Astrocyte (in vitro differentiated cells and primary cell): ENCODE measurements around the gene TNRC6C. TPM values are rescaled to one million over a fixed set of nuclear protein-coding genes. Genes with fewer than 3 reads are reported as not detected.

Source experiments
- DNase-seq: peaks from one replicate; pipeline ENCODE4 v3.0.0-alpha.2; 2010; ENCODE audit warnings: low read depth
- FAIRE-seq: peaks from 2 replicates; lab custom pipeline; 2011; peaks lifted over from hg19 to GRCh38; lab: Jason Lieb, UNC
- H2AFZ ChIP-seq: 2 replicates; pipeline ENCODE4 v1.6.0; 2012; ENCODE audit warnings: low read depth, low read length, inconsistent platforms
- H3K27ac ChIP-seq: 2 replicates; pipeline ENCODE4 v1.5.1; 2011; ENCODE audit warnings: low read depth, low read length, inconsistent platforms
- H3K27me3 ChIP-seq: 2 replicates; pipeline ENCODE4 v1.6.0; 2011; ENCODE audit warnings: low read length, inconsistent platforms; ENCODE audit not compliant: insufficient read depth
- H3K36me3 ChIP-seq: 2 replicates; pipeline ENCODE4 v1.5.1; 2011; ENCODE audit warnings: low read length, inconsistent platforms; ENCODE audit not compliant: insufficient read depth
- H3K4me1 ChIP-seq: 2 replicates; pipeline ENCODE4 v1.5.1; 2011; ENCODE audit warnings: low read length, inconsistent platforms; ENCODE audit not compliant: insufficient read depth
- H3K4me2 ChIP-seq: 2 replicates; pipeline ENCODE4 v1.6.0; 2012; ENCODE audit warnings: low read length, inconsistent platforms
- H3K4me3 ChIP-seq: 2 replicates; pipeline ENCODE4 v1.5.1; 2011; ENCODE audit warnings: low read depth, mild to moderate bottlenecking, low read length, inconsistent platforms; ENCODE audit not compliant: insufficient read depth
- H3K79me2 ChIP-seq: 2 replicates; pipeline ENCODE4 v1.6.0; 2012; ENCODE audit warnings: mild to moderate bottlenecking, low read length, inconsistent platforms; ENCODE audit not compliant: insufficient read depth
- H3K9ac ChIP-seq: 2 replicates; pipeline ENCODE4 v1.6.0; 2012; ENCODE audit warnings: mild to moderate bottlenecking, low read length, inconsistent platforms
- H3K9me3 ChIP-seq: 2 replicates; pipeline ENCODE4 v1.5.1; 2012; ENCODE audit warnings: low read depth, mild to moderate bottlenecking, low read length, inconsistent platforms; ENCODE audit not compliant: insufficient read depth
- H4K20me1 ChIP-seq: 2 replicates; pipeline ENCODE4 v1.6.0; 2012; ENCODE audit warnings: low read length, inconsistent platforms; ENCODE audit not compliant: insufficient read depth
- H3K27ac Mint-ChIP-seq: one replicate; pipeline ENCODE4 v1.8.0; 2021; ENCODE audit warnings: mild to moderate bottlenecking, mixed read lengths; ENCODE audit not compliant: unreplicated experiment
- H3K27me3 Mint-ChIP-seq: one replicate; pipeline ENCODE4 v1.8.0; 2021; ENCODE audit warnings: low read depth, mixed read lengths; ENCODE audit not compliant: unreplicated experiment
- H3K36me3 Mint-ChIP-seq: one replicate; pipeline ENCODE4 v1.8.0; 2021; ENCODE audit warnings: low read depth, mixed read lengths; ENCODE audit not compliant: unreplicated experiment
- H3K4me1 Mint-ChIP-seq: one replicate; pipeline ENCODE4 v1.8.0; 2021; ENCODE audit warnings: low read depth, mixed read lengths; ENCODE audit not compliant: unreplicated experiment
- H3K4me3 Mint-ChIP-seq: one replicate; pipeline ENCODE4 v1.8.0; 2021; ENCODE audit warnings: mild to moderate bottlenecking, moderate library complexity, mixed read lengths; ENCODE audit not compliant: unreplicated experiment
- H3K9me3 Mint-ChIP-seq: one replicate; pipeline ENCODE4 v1.8.0; 2021; ENCODE audit warnings: mild to moderate bottlenecking, mixed read lengths; ENCODE audit not compliant: unreplicated experiment
- EZH2 ChIP-seq: IDR thresholded peaks from 2 replicates; pipeline ENCODE4 v1.6.1; 2012; ENCODE audit warnings: mild to moderate bottlenecking, low read length, inconsistent platforms; ENCODE audit not compliant: insufficient read depth
- total RNA-seq: library from RNA; stranded (reverse); gene quantifications from 2 replicates; pipeline ENCODE4 v1.2.1, GENCODE V29; 2021
- TF ChIP-seq, protein P1 (sequence below): IDR thresholded peaks from 2 replicates; pipeline ENCODE4 v1.5.1; 2011; ENCODE audit warnings: low read depth, mild to moderate bottlenecking, inconsistent platforms, low read length, moderate library complexity; ENCODE audit not compliant: insufficient read depth

The TNRC6C gene
- total RNA-seq, 1 donor from 2014 or later, result 7.3 TPM

DNA sequence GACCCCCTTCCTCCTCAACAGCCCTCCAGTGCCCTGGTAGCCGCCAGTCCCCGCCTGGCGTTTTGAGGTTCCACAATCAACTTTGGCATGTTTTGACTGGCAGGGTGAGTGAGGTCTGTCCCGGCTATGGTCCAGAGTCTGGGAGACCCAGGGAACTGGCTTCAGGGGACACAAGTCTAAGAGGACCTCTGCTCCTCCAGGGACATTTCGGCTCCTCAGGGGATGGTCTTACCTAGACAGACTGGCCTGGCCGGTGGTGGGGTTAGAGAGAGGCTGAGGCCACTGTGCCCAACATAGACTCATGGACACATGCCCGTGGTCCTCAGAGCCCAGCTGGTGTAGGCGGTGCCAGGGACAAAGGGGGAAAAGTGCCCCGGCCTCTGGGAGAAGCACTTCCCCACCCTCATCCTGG, 174.3 kb downstream of the TNRC6C start:
- Histone ChIP-seq H3K4me3 (no peak overlapping the region), H2AFZ (no peak overlapping the region)

DNA sequence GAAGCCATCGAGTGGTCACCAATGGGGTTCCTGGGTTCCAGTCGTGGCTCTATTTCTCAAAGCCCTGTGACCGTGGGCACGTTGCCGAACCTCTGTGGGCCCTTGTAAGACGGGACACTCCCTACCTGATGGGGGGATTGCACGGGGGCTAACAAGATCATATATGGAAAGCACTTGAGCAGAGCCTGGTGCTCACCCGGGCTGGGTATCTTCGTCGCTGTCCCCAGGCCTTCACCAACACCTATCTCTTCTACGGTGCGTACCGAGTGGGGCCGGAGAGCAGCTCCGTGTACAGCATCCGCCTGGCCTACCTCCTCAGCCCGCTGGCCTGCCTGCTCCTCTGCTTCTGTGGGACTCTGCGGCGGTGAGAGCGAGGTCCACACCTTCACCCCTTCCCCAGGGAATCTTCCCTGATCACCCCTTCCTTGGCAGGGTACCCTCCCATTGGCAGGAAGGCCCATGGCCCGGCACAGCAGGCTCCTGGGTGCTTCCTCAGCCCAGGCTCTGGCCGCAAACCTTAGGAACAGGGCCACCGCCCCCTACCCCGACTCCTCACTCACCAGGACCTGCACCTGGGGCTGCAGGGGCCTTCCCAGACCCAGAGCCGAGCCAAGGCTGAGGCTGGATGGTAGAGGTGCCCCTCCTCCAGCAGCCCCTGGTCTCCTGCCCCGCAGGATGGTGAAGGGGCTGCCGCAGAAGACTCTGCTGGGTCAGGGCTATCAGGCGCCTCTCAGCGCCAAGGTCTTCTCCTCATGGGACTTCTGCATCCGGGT, 174.9 kb downstream of the TNRC6C start:
- FAIRE-seq, result no peak
- Mint-ChIP-seq H3K27me3 (peaks cover 22% of the 10 kb centered on the region), H3K27ac (no peak overlapping the region), H3K9me3 (no peaks in the 10 kb centered on the region), H3K4me1 (peaks cover 2% of the 10 kb centered on the region), H3K36me3 (no peaks in the 10 kb centered on the region), H3K4me3 (no peak overlapping the region)
- Histone ChIP-seq H3K4me3 (no peak overlapping the region), H3K4me2 (no peak overlapping the region), H3K36me3 (no peaks in the 10 kb centered on the region), H4K20me1 (no peaks in the 10 kb centered on the region), H3K79me2 (no peaks in the 10 kb centered on the region), H3K9me3 (no peaks in the 10 kb centered on the region), H3K27ac (no peak overlapping the region), H3K9ac (no peak overlapping the region), H2AFZ (no peak overlapping the region), H3K4me1 (peaks cover 7% of the 10 kb centered on the region), H3K27me3 (peaks cover 9% of the 10 kb centered on the region)
- TF ChIP-seq EZH2, result no peak
- TF ChIP-seq, protein P1, sequence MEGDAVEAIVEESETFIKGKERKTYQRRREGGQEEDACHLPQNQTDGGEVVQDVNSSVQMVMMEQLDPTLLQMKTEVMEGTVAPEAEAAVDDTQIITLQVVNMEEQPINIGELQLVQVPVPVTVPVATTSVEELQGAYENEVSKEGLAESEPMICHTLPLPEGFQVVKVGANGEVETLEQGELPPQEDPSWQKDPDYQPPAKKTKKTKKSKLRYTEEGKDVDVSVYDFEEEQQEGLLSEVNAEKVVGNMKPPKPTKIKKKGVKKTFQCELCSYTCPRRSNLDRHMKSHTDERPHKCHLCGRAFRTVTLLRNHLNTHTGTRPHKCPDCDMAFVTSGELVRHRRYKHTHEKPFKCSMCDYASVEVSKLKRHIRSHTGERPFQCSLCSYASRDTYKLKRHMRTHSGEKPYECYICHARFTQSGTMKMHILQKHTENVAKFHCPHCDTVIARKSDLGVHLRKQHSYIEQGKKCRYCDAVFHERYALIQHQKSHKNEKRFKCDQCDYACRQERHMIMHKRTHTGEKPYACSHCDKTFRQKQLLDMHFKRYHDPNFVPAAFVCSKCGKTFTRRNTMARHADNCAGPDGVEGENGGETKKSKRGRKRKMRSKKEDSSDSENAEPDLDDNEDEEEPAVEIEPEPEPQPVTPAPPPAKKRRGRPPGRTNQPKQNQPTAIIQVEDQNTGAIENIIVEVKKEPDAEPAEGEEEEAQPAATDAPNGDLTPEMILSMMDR, result no peak
- no peak for DNase-seq

More for the DNA sequence above, 174.3 kb downstream of the TNRC6C start:
- Histone ChIP-seq H3K4me2 (no peak overlapping the region), H4K20me1 (no peaks in the 10 kb centered on the region), H3K27ac (no peak overlapping the region), H3K36me3 (no peaks in the 10 kb centered on the region), H3K27me3 (peaks cover 10% of the 10 kb centered on the region), H3K4me1 (peaks cover 8% of the 10 kb centered on the region), H3K9me3 (no peaks in the 10 kb centered on the region), H3K9ac (no peak overlapping the region), H3K79me2 (no peaks in the 10 kb centered on the region)
- peaks cover 22% of the 10 kb centered on the region for H3K27me3 Mint-ChIP-seq
- no peak for DNase-seq
- no peaks in the 10 kb centered on the region for H3K9me3 Mint-ChIP-seq
- peaks cover 2% of the 10 kb centered on the region for H3K4me1 Mint-ChIP-seq
- no peak overlapping the region for H3K4me3 Mint-ChIP-seq
- TF ChIP-seq EZH2, result no peak
- TF ChIP-seq, protein P1, result no peak
- no peak overlapping the region for H3K27ac Mint-ChIP-seq
- no peaks in the 10 kb centered on the region for H3K36me3 Mint-ChIP-seq
- no peak for FAIRE-seq
